Suppressor macrophage (primary cell): ENCODE results near the gene BTNL2.
"Not testable (repeated sequence)": the region's sequence is repeated elsewhere in the genome, so short reads cannot be mapped to it uniquely, and the experiment has no call there.

Experiments
- DNase-seq, 4 experiments: peaks; one replicate each; pipeline ENCODE4 v3.0.0-alpha.2; 2020 to 2022
- total RNA-seq, 17 experiments: gene quantifications; one replicate each; lab custom pipeline; 2026; ENCODE audit warnings: mixed read lengths in 6 of 17, inconsistent platforms in 3 of 17; lab: John Stamatoyannopoulos, UW

The BTNL2 gene, protein sequence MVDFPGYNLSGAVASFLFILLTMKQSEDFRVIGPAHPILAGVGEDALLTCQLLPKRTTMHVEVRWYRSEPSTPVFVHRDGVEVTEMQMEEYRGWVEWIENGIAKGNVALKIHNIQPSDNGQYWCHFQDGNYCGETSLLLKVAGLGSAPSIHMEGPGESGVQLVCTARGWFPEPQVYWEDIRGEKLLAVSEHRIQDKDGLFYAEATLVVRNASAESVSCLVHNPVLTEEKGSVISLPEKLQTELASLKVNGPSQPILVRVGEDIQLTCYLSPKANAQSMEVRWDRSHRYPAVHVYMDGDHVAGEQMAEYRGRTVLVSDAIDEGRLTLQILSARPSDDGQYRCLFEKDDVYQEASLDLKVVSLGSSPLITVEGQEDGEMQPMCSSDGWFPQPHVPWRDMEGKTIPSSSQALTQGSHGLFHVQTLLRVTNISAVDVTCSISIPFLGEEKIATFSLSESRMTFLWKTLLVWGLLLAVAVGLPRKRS
- total RNA-seq: 0 to 1.2 (median 0) reads per million in 17 experiments

DNA sequence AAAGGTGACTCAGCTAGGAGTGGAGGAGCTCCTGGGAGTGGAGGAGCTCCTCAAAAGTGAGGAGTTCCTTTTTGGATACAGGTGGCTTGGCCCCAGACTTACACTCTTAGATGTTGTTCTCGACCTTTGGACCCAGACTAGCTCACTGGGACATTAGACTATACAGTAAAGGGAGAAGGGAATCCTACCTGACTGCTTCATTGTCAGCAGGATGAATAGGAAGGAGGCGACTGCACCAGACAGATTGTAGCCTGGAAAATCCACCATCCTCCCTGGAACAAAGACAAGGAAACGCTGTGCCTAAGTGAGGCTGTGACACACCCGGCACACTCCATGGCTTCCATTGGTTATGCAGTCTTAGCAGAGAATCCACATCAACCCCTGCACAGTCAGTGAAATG lies at the start of gene BTNL2:
Gene BTNL2 (minus strand): TSS at position 325 of the 400 bp plus-strand sequence. CDS start 58 bp downstream, at position 267.
- no peak for DNase-seq

DNA sequence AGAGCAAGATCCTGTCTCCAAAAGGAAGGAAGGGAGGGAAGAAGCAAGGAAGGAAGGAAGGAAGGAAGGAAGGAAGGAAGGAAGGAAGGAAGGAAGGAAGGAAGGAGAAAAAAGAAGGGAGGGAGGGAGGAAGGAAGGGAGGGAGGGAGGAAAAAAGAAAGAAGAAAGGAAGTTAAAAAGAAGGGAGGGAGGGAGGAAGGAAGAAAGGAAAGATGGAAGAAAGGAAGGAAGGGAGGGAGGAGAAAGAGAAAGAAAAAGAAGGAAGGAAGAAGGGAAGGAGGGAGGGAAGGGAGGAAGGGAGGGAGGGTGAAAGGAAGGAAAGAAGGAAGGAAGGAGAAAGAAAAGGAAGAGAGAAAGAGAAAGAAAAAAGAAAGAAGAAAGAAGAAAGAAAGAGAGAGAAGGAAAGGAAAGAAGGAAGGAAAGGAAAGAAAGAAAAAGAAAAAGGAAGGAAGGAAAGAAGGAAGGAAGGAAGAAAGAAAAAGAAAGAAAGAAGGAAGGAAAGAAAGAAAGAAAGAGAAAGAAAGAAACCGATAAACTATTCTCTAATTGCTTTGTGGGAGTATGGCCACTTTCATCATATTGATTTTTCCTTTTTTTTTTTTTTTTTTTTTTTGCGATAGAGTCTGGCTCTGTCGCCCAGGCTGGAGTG lies 42.2 kb upstream of the BTNL2 start:
- no peak for DNase-seq

DNA sequence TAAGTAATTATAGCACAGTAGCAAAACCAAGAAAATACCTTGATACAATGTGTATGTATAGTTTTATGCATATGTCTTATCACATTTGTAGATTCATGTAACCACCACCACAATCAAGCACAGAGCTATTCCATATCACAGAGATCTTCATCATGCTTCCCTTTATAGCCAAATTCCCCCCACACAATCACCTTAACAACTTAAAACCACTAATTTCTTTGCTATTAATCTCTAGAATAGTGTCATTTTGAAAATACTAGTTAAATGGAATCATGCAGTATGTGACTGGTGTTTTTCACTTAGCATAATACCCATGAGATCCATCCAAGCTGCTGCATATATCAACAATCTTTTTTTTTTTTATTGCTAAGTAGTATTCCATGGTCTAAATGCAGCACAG lies 41.0 kb upstream of the BTNL2 start:
- DNase-seq: no peak

DNA sequence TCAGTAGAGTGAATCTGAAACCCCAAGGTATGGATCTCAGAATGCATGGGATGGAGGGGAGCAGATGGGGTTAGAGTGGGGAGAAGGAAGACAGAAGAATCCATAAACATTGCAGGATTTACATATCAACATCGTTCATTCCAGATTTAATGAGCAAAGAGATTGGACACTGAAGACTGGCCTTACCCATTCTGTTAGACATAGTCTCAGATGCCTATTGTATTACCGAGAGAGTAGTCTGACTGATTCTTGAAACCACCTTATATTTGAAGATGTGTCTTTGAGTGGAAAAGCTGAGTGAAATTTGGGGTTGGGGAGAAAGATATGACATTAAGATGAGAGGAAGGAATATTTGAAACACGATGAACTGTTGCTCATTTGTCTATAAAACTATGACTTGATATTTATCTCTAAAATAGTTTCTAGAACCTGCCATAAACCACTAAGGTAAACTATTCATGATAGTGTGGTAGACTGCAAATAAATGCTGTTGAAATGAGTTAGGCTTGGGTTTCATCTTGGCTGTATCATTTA lies 38.4 kb upstream of the BTNL2 start:
- no peak for DNase-seq

DNA sequence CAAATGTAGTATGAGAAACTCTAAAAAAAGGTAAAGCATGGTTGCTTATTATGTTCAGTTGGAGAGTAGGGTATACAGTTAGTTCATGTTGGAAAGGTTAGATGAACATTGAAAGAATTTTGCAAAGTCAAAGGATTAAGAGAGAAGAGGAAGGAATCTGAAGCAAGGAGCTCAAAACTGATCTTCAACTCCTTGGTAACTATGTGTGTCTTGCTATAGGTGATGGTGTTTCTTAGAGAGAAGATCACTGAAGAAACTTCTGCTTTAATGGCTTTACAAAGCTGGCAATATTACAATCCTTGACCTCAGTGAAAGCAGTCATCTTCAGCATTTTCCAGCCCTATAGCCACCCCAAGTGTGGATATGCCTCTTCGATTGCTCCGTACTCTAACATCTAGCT lies 37.5 kb upstream of the BTNL2 start:
- DNase-seq: no peak

DNA sequence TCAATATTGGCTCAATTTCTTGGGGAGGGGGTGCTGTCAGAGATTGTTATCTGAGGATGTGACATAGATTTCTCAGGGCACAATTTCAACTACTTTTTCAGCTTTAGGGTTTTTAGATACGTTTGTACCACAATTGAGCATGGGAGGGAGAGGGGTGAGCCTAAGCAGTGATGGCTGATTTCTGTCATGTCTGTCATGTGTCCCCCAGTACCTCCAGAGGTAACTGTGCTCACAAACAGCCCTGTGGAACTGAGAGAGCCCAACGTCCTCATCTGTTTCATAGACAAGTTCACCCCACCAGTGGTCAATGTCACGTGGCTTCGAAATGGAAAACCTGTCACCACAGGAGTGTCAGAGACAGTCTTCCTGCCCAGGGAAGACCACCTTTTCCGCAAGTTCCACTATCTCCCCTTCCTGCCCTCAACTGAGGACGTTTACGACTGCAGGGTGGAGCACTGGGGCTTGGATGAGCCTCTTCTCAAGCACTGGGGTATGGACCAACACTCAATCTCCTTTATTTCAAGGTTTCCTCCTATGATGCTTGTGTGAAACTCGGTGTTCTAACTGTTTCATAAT lies 36.1 kb upstream of the BTNL2 start:
- DNase-seq: no peak

DNA sequence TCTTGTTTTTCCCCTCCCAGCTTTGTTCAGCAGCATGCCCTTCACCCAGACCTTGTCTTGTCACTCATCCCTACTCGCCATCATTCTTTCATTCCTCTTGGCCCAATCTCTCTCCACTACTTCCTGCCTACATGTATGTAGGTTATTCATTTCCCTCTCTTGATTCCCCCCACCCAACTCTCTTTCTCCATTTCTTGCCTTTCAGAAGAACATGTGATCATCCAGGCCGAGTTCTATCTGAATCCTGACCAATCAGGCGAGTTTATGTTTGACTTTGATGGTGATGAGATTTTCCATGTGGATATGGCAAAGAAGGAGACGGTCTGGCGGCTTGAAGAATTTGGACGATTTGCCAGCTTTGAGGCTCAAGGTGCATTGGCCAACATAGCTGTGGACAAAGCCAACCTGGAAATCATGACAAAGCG lies 35.3 kb upstream of the BTNL2 start:
- no peak for DNase-seq

DNA sequence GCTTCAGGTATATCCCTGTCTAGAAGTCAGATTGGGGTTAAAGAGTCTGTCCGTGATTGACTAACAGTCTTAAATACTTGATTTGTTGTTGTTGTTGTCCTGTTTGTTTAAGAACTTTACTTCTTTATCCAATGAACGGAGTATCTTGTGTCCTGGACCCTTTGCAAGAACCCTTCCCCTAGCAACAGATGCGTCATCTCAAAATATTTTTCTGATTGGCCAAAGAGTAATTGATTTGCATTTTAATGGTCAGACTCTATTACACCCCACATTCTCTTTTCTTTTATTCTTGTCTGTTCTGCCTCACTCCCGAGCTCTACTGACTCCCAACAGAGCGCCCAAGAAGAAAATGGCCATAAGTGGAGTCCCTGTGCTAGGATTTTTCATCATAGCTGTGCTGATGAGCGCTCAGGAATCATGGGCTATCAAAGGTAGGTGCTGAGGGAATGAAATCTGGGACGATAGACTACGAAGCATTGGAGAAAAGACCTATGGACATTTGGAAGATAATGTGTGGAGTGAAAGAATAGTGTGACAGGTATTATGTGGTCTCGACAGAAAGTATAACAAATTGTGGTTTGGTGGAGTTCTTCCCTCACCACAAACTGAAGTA lies 32.7 kb upstream of the BTNL2 start, which contains the start of gene HLA-DRA:
Gene HLA-DRA (plus strand): TSS at position 286 of the 613 bp plus-strand sequence. CDS start 64 bp downstream, at position 350.
- DNase-seq: peak; percentile 83 to 94 (median 92)

DNA sequence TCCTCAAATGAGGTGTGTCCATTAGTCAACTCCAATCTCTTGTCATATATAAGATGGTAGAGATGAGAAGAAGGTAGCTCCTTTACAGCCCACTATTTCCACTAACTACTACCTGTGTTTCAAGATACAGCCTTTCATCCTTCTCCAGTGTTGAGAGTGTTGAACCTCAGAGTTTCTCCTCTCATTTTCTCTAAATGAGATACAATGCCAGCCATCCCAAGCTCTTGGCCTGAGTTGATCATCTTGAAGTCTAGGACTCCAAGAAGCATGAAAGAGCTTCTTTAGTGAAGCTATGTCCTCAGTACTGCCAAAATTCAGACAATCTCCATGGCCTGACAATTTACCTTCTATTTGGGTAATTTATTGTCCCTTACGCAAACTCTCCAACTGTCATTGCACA lies 32.2 kb upstream of the BTNL2 start:
- DNase-seq: no peak

DNA sequence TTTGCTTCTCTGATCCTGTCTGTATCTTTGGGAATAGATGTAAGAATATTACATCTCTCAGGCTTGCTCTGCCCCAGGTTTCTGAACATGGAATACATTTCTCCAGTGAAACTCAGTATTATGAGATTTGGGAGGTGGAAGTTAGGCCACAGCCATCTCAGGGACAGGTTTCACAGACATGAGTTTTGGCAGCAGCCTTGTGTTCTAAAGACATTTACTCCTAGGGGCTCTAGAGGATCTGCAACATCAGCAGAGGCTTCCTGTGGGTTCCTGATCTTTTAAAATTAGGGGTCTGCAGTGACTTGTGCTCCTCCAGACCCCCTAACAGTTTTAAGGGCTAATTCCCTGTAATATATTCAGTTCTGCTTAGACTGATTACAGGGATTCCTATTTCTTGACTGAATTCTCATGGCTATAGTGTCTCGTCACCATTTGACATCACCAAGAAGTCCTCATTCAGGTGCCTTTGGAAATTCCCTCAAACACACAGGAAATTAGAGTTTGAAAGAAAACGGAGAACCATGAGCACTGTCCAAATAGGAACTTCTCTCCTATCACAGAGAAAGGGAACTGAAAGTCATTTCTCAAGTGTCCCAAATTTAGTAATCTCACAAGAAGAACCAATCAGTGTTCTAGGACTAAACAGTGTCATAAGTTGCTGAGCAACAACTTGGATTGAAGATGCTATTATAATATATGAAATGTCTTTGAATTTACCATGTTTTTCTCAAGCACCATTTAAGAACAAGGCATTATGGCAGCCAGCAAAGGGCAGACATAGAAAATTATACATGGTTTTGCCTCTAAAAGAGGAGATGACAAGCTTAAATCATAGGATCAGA lies 30.2 kb upstream of the BTNL2 start:
- DNase-seq: peak; percentile 64 to 95 (median 84)

DNA sequence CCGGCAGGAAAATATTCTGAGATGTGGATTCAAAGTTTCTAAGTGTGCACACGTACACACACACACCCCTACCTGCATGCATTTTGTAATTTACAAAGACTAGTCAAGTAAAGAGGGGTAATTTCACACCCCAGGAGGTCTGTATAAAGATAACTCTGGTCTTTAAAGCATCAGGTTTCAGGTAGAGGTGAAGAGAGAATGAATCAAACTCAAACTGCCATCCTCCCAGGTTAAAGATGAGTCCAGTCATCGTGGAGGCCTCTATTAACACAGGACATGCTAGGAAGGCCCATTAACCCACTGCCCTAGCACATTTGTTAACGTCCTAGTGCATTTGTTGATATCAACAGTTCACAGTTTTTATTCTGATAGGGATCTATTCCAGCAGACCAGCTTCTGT lies 29.2 kb upstream of the BTNL2 start:
- DNase-seq: no peak

DNA sequence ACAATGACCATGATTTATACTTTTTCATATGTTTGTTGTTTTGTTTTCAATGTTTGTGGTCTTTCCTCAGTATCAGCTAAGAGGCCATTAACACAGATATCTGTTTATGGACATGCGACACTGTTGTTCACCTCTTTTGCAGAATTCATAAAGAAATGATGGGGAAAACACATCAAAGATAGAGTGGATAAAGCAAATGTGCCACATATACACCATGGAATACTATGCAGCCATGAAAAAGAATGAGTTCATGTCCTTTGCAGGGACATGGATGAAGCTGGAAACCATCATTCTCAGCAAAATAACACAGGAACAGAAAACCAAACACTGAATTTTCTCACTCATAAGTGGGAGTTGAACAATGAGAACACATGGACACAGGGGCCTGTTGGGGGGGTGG lies 27.0 kb upstream of the BTNL2 start:
- not testable (repeated sequence) for DNase-seq

DNA sequence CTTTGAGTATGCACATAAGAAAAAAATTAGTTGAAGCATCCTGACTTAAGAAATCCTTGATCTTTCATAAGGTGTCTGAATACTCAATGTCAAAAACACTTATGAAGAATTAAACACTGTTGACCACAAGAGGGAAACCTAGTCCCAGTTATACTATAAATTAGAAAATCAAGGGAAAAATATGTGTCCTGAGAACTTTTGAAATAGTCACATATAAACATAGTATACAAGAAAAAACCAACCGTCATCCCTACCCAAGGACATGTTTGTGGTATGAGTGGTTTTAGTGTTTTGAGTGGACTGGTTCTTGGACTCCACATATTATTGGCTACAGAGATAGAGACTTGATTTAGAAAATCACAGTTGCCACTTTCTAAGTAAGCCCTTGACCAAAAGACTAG lies 25.1 kb upstream of the BTNL2 start:
- DNase-seq: peak in 2 of 4 experiments; percentile 67 to 80

DNA sequence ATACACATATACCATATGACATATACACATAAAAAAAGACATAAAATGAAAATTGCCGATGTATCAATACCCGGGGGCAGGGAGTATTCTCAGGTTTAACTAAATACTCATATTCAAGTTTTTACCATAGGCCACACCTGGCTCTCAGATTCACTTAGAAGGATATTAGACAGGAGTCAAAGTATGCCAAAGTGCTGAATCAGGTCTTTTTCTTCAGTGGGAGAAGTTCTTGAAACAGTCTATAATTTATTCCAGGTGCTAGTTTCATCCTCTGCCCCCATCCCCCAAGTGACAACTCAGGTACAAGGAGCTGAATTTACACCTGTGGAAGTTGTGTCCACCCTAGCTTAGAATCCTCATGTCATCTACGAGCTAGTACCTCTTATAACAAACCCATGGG lies 24.2 kb upstream of the BTNL2 start:
- no peak for DNase-seq

DNA sequence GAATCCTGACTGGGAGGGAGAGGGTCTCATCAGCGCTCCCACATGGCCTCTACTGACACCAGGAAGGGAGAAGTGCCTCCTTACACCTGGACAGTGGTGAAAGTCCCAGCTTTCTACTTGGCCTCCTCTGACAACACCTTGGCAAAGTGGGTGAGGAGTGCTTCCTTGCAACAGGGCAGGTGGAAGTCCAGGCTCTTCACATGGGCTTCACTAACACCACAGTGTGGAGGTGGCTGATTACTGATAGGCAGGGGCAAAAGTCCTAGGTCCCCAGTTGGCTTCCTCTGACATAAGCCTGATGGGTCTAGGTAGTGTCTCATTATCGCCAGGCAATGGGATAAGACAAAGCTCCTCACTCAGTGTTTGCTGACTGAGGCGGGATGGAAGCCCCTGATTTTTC lies 23.2 kb upstream of the BTNL2 start:
- DNase-seq: no peak

DNA sequence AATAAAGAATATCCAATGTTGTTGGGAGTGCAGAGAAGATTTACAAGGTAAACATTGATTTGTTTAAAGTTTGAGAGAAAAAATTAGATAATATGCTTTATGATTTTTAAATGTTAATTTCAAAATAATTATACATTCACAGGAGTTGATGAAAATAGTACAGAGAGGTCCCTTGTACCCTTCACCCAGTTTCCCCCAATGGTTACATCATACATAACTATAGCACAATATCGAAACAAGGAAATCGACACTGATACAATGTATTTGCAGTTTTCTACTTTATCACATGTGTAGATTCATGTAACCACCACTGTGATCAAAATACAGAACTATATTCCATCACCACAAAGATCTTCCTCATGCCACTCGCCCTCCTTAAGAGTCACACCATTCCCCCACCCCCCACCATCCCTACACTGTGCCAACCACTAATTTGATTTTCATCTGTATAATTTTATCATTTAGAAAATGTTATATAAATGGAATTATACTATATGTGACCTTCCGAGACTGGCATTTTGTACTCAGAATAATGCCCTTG lies 21.0 kb upstream of the BTNL2 start:
- DNase-seq: no peak

DNA sequence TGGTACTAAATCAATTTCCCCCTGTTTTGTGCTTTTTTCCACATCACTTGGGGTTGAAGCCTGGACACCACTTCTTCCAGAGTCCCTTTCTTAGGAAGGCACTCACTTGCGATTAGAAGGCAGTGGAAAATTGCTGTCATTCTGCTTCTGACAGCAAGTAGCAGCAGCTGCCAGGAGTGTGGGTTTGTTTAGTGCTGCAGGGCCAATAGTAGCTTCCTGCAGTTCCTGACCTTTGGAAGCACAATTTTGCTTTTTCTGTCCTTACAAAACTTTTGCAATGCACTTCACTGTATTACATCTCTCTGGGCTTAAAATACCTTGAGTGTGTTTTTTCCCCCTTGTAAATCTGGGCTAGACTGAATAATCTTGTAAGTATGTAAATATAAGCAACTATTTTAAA lies 20.2 kb upstream of the BTNL2 start:
- peak in 1 of 4 experiments; percentile 23 for DNase-seq

DNA sequence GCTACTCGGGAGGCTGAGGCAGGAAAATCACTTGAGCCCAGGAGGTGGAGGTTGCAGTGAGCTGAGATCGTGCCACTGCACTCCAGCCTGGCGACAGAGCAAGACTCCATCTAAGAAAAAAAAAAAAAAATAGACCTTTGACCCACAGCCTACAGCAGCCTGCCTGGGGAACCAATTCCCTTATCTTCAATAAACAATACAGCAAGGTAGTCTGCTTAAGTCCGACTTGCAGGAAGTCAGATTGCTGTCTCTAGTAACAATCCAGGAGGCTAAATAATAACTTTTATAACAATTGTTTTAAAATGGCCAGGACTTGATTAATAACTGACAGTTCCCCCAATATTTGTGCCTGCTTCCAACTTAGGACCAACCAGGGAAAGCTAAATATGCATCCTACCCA lies 19.4 kb upstream of the BTNL2 start:
- no peak for DNase-seq

DNA sequence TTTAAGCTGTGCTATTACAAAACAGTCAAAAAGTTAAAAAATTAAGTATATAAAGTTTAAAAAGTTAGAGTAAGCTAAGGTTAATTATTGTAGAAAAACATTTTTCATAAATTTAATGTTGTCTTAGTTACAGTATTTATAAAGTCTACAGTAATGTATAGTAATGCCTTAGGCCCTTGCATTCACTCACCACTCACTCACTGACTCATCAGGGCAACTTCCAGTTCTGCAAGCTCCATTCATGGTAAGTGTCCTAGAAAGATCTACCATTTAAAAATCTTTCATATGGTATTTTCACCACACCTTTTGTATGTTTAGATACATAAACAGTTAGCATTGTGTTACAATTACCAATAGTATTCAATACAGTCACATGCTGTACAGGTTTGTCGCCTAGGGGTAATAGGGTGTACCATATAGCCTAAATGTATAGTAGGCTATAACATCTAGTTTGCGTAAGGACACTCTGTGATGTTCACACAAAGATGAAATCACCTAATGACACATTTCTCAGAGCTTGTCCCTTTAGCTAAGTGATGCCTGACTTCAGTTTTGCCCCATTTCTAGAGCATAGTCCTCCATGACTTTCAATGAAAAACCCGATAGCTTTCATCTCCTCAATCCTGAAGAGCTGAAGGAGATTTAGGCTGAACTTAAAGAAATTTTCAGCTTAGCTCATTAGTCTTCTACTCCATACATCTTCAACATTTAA lies 17.8 kb upstream of the BTNL2 start:
- DNase-seq: peak in 3 of 4 experiments; percentile 38 to 68 (median 59)

DNA sequence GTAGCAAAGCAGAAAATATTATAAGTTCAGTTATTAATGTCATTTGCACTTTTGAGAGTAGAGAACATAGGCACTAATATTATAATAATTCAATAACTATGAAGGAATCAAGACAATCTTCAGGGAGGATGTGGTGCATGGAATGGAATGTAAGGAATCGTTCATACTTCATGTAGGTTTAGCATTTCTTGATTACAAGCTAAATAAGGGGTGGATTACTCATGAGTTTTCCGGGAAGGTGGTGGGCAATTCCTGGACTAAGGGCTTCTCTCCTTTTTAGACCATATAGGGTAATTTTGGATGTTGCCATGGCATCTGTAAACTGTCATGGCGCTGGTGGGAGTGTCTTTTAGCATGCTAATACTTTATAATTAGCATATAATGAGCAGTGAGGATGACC lies 9.1 kb upstream of the BTNL2 start:
- no peak for DNase-seq
